ENCODE data around the gene PIH1D2.

PIH1D2 gene

DNA sequence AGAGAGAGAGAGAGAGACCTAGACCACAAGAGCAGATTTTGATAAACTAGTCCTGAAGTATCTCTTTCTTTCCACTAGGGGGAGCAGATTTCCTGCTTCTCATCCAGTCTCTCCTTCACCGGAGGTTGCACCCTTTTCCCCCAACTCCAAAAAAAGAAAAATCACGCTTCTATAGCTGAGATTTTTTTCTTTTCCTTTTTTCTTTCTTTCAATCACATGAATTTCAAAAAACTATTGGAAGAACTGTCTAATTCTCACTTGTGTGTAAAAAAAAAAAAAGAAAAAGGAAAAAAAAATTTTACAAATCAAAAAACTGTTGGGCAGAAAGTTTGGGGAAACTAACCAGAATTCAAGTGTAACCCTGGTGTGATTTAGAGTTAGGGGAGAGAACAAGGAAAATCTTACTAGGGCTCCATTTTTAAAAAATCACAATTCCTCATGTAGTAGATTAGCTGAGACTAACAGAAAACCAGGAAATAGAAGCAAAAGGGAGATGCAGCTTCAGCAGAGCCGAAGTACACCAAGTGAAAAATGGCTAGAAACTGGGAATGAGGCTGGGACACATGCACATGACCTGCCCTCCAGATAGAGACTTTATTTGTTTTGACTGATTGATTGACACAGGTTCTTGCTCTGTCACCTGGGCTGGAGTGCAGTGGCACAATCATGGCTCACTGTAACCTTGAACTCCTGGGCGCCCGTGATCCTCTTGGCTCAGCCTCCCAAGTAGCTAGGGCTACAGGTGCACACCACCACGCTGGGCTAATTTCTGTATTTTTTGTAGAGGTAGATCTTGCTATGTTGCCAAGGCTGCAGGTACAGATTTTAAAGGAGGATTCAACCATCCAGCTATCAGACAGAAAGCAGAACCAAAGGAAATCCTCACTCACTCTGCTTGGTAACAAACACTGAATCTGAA is 40.0 kb upstream of the PIH1D2 start:
- Histone ChIP-seq H3K9ac (ENCODE audit: low read depth, low read length) (no peak overlapping the region), H3K36me3 (ENCODE audit: insufficient read depth, low read length) (no peaks in the 10 kb centered on the region), H3K4me2 (ENCODE audit: insufficient read depth, low read length) (no peak overlapping the region), H3K9me3 (ENCODE audit: insufficient read depth, low read length, severe bottlenecking) (no peaks in the 10 kb centered on the region), H3K4me1 (ENCODE audit: insufficient read depth, low read length) (no peaks in the 10 kb centered on the region), H2AFZ (ENCODE audit: low read depth, low read length) (no peak overlapping the region), H3K4me3 (ENCODE audit: low read depth in 1 of 2, low read length in 2 of 2) (no peak overlapping the region), H3K27me3 (ENCODE audit: insufficient read depth, low read length, poor library complexity) (no peaks in the 10 kb centered on the region), H3K27ac (ENCODE audit: low read length) (no peak overlapping the region), H4K20me1 (ENCODE audit: insufficient read depth, low read length) (no peaks in the 10 kb centered on the region), H3K79me2 (ENCODE audit: insufficient read depth, low read length) (no peaks in the 10 kb centered on the region)
- DNase-seq (no peak), ATAC-seq (ENCODE audit: insufficient read depth, low read depth) (peak; percentile 87)
- no peak for TF ChIP-seq EZH2 (IDR thresholded peaks at IDR 0.05; ENCODE audit: borderline replicate concordance, low read depth, low read length, severe bottlenecking)
- TF ChIP-seq, protein P1, sequence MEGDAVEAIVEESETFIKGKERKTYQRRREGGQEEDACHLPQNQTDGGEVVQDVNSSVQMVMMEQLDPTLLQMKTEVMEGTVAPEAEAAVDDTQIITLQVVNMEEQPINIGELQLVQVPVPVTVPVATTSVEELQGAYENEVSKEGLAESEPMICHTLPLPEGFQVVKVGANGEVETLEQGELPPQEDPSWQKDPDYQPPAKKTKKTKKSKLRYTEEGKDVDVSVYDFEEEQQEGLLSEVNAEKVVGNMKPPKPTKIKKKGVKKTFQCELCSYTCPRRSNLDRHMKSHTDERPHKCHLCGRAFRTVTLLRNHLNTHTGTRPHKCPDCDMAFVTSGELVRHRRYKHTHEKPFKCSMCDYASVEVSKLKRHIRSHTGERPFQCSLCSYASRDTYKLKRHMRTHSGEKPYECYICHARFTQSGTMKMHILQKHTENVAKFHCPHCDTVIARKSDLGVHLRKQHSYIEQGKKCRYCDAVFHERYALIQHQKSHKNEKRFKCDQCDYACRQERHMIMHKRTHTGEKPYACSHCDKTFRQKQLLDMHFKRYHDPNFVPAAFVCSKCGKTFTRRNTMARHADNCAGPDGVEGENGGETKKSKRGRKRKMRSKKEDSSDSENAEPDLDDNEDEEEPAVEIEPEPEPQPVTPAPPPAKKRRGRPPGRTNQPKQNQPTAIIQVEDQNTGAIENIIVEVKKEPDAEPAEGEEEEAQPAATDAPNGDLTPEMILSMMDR (IDR thresholded peaks at IDR 0.05; ENCODE audit: borderline replicate concordance, extremely low read depth, low read length, poor library complexity, severe bottlenecking) = peak; percentile 72

DNA sequence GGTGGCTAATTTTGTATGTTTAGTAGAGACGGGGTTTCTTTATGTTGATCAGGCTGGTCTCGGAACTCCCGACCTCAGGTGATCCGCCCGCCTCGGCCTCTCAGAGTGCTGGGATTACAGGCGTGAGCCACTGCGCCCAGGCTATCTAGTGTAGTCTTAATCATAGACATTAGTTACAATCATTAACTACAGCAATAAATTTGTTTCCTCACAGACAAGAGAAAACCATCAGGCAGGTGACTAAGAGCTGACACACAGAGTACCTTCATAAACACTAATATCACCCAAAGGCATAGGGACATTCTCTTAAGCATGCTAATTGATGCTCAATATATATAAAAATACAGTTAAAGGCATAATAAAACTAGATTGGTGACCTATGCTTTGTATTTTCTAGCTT is 32.3 kb upstream of the PIH1D2 start:
- Histone ChIP-seq H3K79me2 (ENCODE audit: insufficient read depth, low read length) (no peaks in the 10 kb centered on the region), H2AFZ (ENCODE audit: low read depth, low read length) (no peak overlapping the region), H3K4me2 (ENCODE audit: insufficient read depth, low read length) (no peak overlapping the region), H3K4me1 (ENCODE audit: insufficient read depth, low read length) (no peaks in the 10 kb centered on the region), H3K36me3 (ENCODE audit: insufficient read depth, low read length) (no peaks in the 10 kb centered on the region), H3K27ac (ENCODE audit: low read length) (no peak overlapping the region), H3K27me3 (ENCODE audit: insufficient read depth, low read length, poor library complexity) (no peaks in the 10 kb centered on the region), H4K20me1 (ENCODE audit: insufficient read depth, low read length) (no peaks in the 10 kb centered on the region), H3K4me3 (ENCODE audit: low read depth in 1 of 2, low read length in 2 of 2) (no peak overlapping the region), H3K9ac (ENCODE audit: low read depth, low read length) (no peak overlapping the region), H3K9me3 (ENCODE audit: insufficient read depth, low read length, severe bottlenecking) (no peaks in the 10 kb centered on the region)
- ATAC-seq (ENCODE audit: insufficient read depth, low read depth) (no peak), DNase-seq (no peak)
- TF ChIP-seq EZH2 (IDR thresholded peaks at IDR 0.05; ENCODE audit: borderline replicate concordance, low read depth, low read length, severe bottlenecking) = no peak
- TF ChIP-seq, protein P1 (IDR thresholded peaks at IDR 0.05; ENCODE audit: borderline replicate concordance, extremely low read depth, low read length, poor library complexity, severe bottlenecking) = no peak

DNA sequence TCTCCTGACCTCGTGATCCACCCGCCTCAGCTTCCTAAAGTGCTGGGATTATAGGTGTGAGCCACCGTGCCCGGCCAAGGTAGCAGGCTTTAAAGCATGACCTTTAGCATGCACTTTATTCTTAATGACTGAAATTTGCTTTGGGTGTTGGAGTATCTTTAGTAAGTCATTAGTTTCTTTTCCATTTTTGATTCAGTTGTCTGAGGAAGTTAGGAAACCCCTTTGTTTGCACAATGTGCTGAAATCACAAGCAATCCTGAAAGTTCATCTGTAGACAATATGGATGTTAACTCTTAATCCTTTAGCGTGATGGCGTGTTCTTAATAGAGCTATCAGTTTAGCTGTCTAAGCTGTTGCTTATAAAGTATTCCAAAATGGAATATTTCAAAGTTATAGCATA is 29.6 kb upstream of the PIH1D2 start:
- Histone ChIP-seq H3K4me2 (ENCODE audit: insufficient read depth, low read length) (no peak overlapping the region), H3K36me3 (ENCODE audit: insufficient read depth, low read length) (no peaks in the 10 kb centered on the region), H2AFZ (ENCODE audit: low read depth, low read length) (no peak overlapping the region), H3K4me1 (ENCODE audit: insufficient read depth, low read length) (no peaks in the 10 kb centered on the region), H3K79me2 (ENCODE audit: insufficient read depth, low read length) (no peaks in the 10 kb centered on the region), H3K27ac (ENCODE audit: low read length) (no peak overlapping the region), H3K27me3 (ENCODE audit: insufficient read depth, low read length, poor library complexity) (no peaks in the 10 kb centered on the region), H4K20me1 (ENCODE audit: insufficient read depth, low read length) (no peaks in the 10 kb centered on the region), H3K9ac (ENCODE audit: low read depth, low read length) (no peak overlapping the region), H3K4me3 (ENCODE audit: low read depth in 1 of 2, low read length in 2 of 2) (no peak overlapping the region), H3K9me3 (ENCODE audit: insufficient read depth, low read length, severe bottlenecking) (no peaks in the 10 kb centered on the region)
- ATAC-seq (ENCODE audit: insufficient read depth, low read depth) (no peak), DNase-seq (no peak)
- TF ChIP-seq, protein P1 (IDR thresholded peaks at IDR 0.05; ENCODE audit: borderline replicate concordance, extremely low read depth, low read length, poor library complexity, severe bottlenecking) = no peak
- TF ChIP-seq EZH2 (IDR thresholded peaks at IDR 0.05; ENCODE audit: borderline replicate concordance, low read depth, low read length, severe bottlenecking) = no peak

All from DND-41 (cell line).